ENCODE measurements around the gene NFU1.

DNA sequence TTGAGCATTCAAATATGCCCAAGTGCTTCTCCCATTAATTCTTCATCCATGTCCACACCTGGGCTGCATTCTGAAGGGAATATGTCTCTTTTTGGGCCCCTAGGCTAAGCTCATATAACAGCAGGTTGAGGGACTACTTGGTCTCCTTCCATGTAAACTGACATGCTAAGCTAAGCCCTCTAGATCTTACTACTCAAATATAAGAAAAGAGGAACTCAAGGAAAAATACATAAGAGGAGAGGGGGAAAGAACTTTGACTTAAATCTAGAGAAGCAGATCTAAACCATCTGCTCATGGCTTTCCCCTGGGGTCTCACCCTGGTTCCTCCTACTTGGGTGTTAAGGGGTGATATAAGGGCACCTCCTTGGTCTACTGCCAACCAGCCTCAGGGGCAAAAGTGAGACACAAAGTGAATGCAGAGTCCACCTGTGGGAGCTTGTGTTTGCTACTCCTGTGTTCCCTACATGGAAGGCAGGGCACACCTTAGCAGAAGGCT lies 19.8 kb upstream of the NFU1 start:
- TF ChIP-seq, protein P1, sequence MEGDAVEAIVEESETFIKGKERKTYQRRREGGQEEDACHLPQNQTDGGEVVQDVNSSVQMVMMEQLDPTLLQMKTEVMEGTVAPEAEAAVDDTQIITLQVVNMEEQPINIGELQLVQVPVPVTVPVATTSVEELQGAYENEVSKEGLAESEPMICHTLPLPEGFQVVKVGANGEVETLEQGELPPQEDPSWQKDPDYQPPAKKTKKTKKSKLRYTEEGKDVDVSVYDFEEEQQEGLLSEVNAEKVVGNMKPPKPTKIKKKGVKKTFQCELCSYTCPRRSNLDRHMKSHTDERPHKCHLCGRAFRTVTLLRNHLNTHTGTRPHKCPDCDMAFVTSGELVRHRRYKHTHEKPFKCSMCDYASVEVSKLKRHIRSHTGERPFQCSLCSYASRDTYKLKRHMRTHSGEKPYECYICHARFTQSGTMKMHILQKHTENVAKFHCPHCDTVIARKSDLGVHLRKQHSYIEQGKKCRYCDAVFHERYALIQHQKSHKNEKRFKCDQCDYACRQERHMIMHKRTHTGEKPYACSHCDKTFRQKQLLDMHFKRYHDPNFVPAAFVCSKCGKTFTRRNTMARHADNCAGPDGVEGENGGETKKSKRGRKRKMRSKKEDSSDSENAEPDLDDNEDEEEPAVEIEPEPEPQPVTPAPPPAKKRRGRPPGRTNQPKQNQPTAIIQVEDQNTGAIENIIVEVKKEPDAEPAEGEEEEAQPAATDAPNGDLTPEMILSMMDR (IDR thresholded peaks at IDR 0.05; ENCODE audit: borderline replicate concordance, extremely low read depth, low read length, poor library complexity, severe bottlenecking) = no peak
- TF ChIP-seq EZH2 (IDR thresholded peaks at IDR 0.05; ENCODE audit: borderline replicate concordance, low read depth, low read length, severe bottlenecking) = no peak
